Vagina (tissue), 2 donors: ENCODE results near the gene SETD2. TPM values are rescaled to one million over a fixed set of nuclear protein-coding genes. Genes with fewer than 3 reads are reported as not detected.
A peak's percentile ranks its signal among the peaks of the same experiment; 100 is the strongest.

Source experiments
- DNase-seq, 2 donors: peaks; one replicate each; pipeline ENCODE4 v3.0.0-alpha.2; 2017; ENCODE audit errors: extremely low spot score in 2 of 2
- H3K27ac ChIP-seq: fragments of 200-600 bp; sonication (generic); one replicate; pipeline ENCODE4 v1.5.1; 2019
- H3K27me3 ChIP-seq: fragments of 200-600 bp; sonication (generic); one replicate; pipeline ENCODE4 v1.5.1; 2019
- H3K36me3 ChIP-seq, 2 donors: fragments of 200-600 bp; sonication (generic); one replicate each; pipeline ENCODE4 v1.5.1; 2017 to 2019
- H3K4me1 ChIP-seq: fragments of 200-600 bp; sonication (generic); one replicate; pipeline ENCODE4 v1.5.1; 2019
- H3K4me3 ChIP-seq, 2 donors: fragments of 200-600 bp; sonication (generic); 1 replicate in 1 of 2; 2 replicates in 1 of 2; pipeline ENCODE4 v1.5.1; 2016 to 2019
- H3K9me3 ChIP-seq: fragments of 200-600 bp; sonication (generic); one replicate; pipeline ENCODE4 v1.5.1; 2019
- POLR2A ChIP-seq, 2 donors: fragments of 450-650 bp; IDR thresholded peaks; one replicate each; pipeline ENCODE4 v1.6.1; 2017; ENCODE audit warnings: antibody characterized with exemption in 2 of 2, mild to moderate bottlenecking in 2 of 2, moderate library complexity in 2 of 2
- POLR2AphosphoS5 ChIP-seq, 2 donors: sonication (generic); formaldehyde crosslinking; IDR thresholded peaks; one replicate each; pipeline ENCODE4 v1.9.0; 2017; ENCODE audit warnings: antibody characterized with exemption in 2 of 2, mild to moderate bottlenecking in 2 of 2, low read depth in 1 of 2; ENCODE audit not compliant: insufficient read depth in 1 of 2
- intact Hi-C: fragments of 100-400 bp; cut with DNase I; formaldehyde crosslinking; loops from one replicate; pipeline ENCODE4 v1.15.1; 2023
- total RNA-seq: library from RNA; depleted of rRNA; stranded (reverse); fragments of >200 nt; gene quantifications from one replicate; pipeline ENCODE4 v1.2.3, GENCODE V29; 2016
- TF ChIP-seq, protein P1 (sequence below), 3 experiments: fragments of 450-650 bp in 2 of 3; fragments of 200-600 bp in 1 of 3; sonication (generic) in 1 of 3; IDR thresholded peaks; one replicate each; pipeline ENCODE4 v1.5.1; 2017 to 2019; ENCODE audit warnings: antibody characterized with exemption in 3 of 3, mild to moderate bottlenecking in 2 of 3, moderate library complexity in 2 of 3

SETD2 gene
- total RNA-seq, 1 donor from 2014 or later: 55.5 TPM

DNA sequence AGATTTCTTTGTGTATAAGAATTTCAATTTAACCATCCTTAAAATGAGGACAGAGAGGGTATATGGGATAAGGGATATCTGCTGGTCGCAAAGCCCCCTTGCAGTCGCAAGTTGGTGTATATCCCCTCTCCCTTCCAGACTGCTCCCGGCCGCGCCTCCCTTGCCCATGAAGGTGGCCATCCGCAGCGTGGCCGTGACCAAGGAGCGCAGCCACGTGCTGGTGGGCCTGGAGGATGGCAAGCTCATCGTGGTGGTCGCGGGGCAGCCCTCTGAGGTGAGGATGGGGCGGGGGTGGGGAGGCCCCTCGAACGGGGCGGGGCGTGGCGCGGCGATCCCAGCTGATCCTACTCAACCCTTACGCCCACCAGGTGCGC, 155.1 kb downstream of the SETD2 start:
- intact Hi-C loops: loop anchor here (10.0 kb wide), 1 partner anchor 84 kb away; no protein-coding TSS in a partner anchor
- Histone ChIP-seq H3K9me3 (no peaks in the 10 kb centered on the region), H3K4me1 (peaks cover 14% of the 10 kb centered on the region), H3K27ac (peak overlapping the region; percentile 87), H3K4me3 (peak overlapping the region; percentile 53 to 59), H3K27me3 (no peaks in the 10 kb centered on the region), H3K36me3 (peaks cover 0 to 27% of the 10 kb centered on the region in 2 donors)
- no peak for TF ChIP-seq POLR2AphosphoS5 (IDR thresholded peaks at IDR 0.05; ENCODE audit: insufficient read depth in 1 of 2, low read depth in 1 of 2)
- TF ChIP-seq, protein P1, sequence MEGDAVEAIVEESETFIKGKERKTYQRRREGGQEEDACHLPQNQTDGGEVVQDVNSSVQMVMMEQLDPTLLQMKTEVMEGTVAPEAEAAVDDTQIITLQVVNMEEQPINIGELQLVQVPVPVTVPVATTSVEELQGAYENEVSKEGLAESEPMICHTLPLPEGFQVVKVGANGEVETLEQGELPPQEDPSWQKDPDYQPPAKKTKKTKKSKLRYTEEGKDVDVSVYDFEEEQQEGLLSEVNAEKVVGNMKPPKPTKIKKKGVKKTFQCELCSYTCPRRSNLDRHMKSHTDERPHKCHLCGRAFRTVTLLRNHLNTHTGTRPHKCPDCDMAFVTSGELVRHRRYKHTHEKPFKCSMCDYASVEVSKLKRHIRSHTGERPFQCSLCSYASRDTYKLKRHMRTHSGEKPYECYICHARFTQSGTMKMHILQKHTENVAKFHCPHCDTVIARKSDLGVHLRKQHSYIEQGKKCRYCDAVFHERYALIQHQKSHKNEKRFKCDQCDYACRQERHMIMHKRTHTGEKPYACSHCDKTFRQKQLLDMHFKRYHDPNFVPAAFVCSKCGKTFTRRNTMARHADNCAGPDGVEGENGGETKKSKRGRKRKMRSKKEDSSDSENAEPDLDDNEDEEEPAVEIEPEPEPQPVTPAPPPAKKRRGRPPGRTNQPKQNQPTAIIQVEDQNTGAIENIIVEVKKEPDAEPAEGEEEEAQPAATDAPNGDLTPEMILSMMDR (IDR thresholded peaks at IDR 0.05): no peak
- DNase-seq: no peak

DNA sequence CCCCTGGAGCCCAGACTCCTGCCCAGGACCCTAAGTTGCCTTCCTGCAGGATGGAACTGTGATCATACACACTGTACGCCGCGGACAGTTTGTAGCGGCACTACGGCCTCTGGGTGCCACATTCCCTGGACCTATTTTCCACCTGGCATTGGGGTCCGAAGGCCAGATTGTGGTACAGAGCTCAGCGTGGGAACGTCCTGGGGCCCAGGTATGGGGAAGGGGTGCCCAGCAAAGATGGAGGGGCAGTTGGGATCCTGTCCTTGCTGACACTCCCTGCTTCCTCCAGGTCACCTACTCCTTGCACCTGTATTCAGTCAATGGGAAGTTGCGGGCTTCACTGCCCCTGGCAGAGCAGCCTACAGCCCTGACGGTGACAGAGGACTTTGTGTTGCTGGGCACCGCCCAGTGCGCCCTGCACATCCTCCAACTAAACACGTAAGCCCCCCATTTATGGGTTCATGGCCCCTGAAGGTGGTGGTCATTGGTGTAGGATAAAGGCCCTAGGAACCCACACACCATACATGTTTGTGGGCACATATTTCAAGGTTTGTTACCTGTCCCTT, 155.6 kb downstream of the SETD2 start:
- Histone ChIP-seq H3K4me3 (peak overlapping the region in 1 of 2 donors; percentile 53), H3K9me3 (no peaks in the 10 kb centered on the region), H3K4me1 (peaks cover 14% of the 10 kb centered on the region), H3K36me3 (peaks cover 0 to 29% of the 10 kb centered on the region in 2 donors), H3K27me3 (no peaks in the 10 kb centered on the region), H3K27ac (no peak overlapping the region)
- TF ChIP-seq, protein P1 (IDR thresholded peaks at IDR 0.05): no peak
- TF ChIP-seq POLR2AphosphoS5 (IDR thresholded peaks at IDR 0.05; ENCODE audit: insufficient read depth in 1 of 2, low read depth in 1 of 2) (no peak), POLR2A (IDR thresholded peaks at IDR 0.05) (no peak)
- intact Hi-C loops: loop anchor here (10.0 kb wide), 1 partner anchor 84 kb away; no protein-coding TSS in a partner anchor
- no peak for DNase-seq

DNA sequence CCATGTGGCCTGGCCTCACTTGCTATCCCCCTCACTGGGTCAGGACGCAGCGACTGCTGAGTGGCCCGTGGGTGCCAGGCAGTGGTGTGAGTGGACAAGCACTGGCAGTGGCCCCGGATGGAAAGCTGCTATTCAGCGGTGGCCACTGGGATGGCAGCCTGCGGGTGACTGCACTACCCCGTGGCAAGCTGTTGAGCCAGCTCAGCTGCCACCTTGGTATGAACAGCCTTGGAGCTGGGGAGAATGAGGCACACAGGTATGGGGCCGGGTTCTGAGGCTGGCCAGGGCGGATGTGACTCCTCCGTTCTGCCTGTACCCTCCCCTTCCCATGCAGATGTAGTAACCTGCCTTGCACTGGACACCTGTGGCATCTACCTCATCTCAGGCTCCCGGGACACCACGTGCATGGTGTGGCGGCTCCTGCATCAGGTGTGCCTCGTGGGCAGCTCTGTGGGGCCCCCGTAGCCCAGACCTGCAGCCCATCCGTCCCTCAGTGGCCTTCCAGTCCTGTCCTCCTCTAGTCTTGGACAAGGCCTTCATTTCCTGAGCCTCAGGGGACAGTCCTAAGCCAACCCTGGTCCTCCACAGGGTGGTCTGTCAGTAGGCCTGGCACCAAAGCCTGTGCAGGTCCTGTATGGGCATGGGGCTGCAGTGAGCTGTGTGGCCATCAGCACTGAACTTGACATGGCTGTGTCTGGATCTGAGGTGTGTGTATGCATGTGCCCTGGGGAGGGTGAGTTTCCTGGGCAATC, 156.3 kb downstream of the SETD2 start:
- intact Hi-C loops: loop anchor here (10.0 kb wide), 1 partner anchor 83 kb away; no protein-coding TSS in a partner anchor
- Histone ChIP-seq H3K4me1 (peaks cover 14% of the 10 kb centered on the region), H3K27me3 (no peaks in the 10 kb centered on the region), H3K9me3 (no peaks in the 10 kb centered on the region), H3K36me3 (peaks cover 0 to 35% of the 10 kb centered on the region in 2 donors), H3K4me3 (no peak overlapping the region), H3K27ac (no peak overlapping the region)
- TF ChIP-seq POLR2AphosphoS5 (IDR thresholded peaks at IDR 0.05; ENCODE audit: insufficient read depth in 1 of 2, low read depth in 1 of 2): no peak
- TF ChIP-seq POLR2A (IDR thresholded peaks at IDR 0.05): no peak
- TF ChIP-seq, protein P1 (IDR thresholded peaks at IDR 0.05): no peak
- no peak for DNase-seq

DNA sequence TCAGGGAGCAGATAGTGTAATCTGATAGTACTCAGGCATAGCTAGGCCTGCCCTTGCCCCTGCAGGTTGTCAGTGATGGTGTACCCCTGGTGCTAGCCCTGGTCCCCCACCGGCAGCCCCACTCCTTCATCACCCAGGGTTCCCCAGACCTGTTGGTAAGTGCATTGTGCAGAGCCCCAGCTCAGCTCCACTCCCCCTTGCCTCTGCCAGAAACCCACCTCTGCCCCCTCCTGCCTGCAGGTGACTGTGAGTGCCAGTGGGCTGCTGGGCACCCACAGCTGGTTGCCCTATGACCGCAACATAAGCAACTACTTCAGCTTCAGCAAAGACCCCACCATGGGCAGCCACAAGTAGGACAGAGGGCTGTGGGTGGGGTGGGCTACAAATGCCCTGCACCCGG, 156.9 kb downstream of the SETD2 start:
- H3K9me3 ChIP-seq: no peaks in the 10 kb centered on the region
- no peak for TF ChIP-seq POLR2AphosphoS5 (IDR thresholded peaks at IDR 0.05; ENCODE audit: insufficient read depth in 1 of 2, low read depth in 1 of 2)
- TF ChIP-seq, protein P1 (IDR thresholded peaks at IDR 0.05): no peak
- no peak for TF ChIP-seq POLR2A (IDR thresholded peaks at IDR 0.05)
- H3K27ac ChIP-seq: no peak overlapping the region
- peaks cover 14% of the 10 kb centered on the region for H3K4me1 ChIP-seq
- H3K4me3 ChIP-seq: no peak overlapping the region
- peaks cover 0 to 42% of the 10 kb centered on the region in 2 donors for H3K36me3 ChIP-seq
- H3K27me3 ChIP-seq: no peaks in the 10 kb centered on the region
- intact Hi-C loops: loop anchor here (10.0 kb wide), 1 partner anchor 82 kb away; no protein-coding TSS in a partner anchor
- DNase-seq: no peak
